GM19463 (cell line): ENCODE data around the gene MCOLN3.
"Not testable (repeated sequence)": the region's sequence is repeated elsewhere in the genome, so short reads cannot be mapped to it uniquely, and the experiment has no call there.

ENCODE experiments used
- ATAC-seq: cut with Tn5 transposase; IDR thresholded peaks from one replicate; pipeline ENCODE4 v1.9.1; 2021; ENCODE audit warnings: mild to moderate bottlenecking, moderate library complexity; ENCODE audit not compliant: unreplicated experiment

Gene MCOLN3

DNA sequence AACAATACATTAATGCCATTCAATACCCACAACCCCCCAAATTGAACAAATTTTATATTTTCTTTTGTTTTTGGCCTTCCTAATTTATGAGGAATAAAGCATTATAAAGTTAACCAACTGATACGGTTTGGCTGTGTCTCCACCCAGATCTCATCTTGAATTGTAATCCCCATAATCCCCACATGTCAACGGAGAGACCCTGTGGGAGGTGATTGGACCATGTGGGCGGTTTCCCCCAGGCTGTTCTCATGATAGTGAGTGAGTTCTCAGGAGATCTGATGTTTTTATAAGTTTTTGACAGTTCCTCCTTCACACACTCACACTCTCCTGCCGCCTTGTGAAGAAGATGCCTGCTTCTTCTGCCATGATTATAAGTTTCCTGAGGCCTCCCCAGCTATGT is 6.4 kb upstream of the MCOLN3 start:
- ATAC-seq: no peak

DNA sequence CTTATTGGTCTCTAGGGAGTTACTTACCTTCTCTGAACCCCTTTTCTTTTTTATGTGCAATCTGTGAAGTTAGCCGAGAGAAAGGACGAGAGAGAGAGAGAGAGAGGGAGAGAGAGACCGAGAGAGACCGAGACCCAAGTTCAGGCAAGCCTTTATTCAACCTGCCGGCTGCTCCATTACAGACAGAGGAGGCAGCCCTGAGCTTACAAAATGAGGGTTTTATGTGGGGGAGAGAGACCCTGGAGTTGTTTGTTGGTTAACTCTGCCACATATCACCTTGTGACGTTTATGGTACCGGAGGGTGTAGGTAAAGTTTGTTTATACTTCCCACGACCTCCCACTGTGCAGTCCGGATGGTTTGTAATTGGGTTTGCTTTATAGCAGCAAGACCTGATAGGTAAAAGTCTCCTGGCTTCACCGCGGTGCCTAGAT is 1.5 kb upstream of the MCOLN3 start:
- ATAC-seq: no peak

DNA sequence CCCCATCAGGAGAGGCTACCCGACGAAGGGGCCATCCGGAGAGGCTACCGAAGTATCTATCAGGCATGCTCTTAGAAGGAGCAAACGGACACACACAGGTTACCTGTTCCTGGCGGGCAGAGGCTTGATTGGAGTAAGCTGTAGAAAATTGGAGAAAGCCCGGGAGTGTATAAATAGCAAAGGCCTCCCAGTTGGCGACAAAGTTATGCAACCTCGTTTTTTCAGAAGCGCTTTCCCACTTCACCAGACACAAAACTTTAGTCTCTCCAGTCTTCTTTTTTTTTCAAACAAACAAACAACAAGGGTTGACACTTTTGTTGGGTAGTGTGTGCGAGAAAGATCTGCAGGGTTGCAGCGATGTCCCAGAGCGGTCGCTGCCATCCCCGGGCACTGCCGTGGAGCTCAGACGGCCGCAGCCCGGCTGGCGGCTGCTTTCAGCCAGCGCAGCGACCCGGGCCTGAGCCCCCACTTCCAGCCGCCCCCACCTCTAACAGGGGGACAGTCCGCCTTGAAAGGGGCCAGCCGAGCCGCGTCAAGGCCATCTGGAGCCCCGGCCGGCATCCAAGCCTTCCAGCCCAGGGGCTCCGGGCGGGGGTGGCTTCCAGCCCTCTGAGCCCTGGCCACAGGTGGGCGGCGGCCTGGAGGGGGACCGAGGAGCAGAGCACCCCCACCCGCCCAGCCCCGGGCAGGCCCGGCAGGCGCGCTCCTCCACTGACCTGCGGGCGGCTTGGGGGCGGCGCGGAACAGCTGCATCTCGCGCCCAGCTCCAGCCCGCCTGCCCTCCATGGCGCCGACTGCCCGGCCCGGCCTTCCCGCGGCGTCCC is 616 bp downstream of the MCOLN3 start:
- ATAC-seq: peak; percentile 57

DNA sequence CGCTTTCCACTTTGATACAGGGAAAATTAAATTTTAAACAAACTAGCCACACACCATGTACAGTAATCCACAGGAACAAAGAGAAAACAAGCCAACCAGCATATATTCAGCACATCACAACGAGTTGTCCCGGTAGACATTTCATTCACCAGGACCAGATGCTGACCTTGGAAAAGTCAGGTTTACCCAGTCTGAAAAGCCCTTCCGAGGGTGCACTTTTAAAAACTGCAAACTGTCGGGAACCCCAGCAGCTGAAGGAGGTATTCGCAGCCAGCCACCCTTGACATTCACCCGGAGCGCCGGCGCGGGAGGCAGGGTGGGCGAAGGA is 1.2 kb downstream of the MCOLN3 start:
- ATAC-seq: no peak

DNA sequence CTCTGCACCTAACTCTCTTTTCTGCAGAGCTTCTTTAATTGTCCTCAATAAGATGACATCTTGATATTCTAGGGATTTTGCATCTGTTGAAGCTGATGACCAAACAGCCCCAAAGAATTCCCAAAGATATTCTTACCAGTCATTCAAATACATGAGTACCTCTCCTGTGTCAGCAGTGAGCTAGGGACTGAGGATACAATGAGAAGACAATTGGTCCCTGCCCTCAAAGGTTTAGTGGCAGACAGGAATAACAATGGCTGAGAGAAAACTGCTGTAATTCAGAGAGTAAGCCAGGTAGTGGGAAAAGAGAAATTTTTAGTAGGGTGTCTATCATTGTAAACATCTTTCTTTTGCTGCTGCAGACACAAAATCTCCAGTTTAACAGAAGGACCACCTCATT is 5.9 kb downstream of the MCOLN3 start:
- ATAC-seq: no peak

DNA sequence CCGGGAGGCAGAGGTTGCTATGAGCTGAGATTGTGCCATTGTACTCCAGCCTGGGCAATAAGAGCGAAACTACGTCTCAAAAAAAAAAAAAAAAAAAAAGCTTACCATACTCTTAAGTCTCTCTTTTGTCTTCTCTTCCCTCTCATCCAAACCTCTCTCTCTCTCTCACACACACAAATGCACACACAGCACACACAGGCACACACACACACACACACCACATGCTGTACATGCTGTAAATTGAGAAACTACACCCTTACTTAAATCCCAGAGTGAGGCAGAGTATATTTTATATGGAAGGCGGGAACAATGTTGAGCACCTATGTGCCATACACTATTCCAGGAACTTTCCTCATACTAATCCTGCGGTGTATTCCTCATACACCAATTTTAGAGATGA is 6.5 kb downstream of the MCOLN3 start:
- ATAC-seq: no peak

DNA sequence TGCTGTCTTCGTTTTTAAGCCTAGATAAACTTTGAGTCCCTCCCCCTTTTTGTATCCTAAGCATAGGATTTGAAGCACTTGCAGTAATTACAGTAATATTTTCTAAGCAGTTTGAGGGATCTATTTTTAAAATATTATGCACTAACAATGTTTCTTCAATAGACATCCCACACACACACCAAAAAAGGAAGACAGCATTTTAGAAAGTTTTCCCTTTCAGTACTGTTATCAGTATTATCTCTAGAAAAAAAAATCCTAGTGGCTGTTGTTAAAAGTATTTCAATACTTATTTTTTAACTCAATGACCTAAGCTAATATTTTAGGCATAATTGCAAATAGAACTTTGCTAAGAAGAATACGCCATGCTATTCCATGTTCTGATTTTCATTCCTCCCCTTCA is 15.1 kb downstream of the MCOLN3 start:
- ATAC-seq: no peak

DNA sequence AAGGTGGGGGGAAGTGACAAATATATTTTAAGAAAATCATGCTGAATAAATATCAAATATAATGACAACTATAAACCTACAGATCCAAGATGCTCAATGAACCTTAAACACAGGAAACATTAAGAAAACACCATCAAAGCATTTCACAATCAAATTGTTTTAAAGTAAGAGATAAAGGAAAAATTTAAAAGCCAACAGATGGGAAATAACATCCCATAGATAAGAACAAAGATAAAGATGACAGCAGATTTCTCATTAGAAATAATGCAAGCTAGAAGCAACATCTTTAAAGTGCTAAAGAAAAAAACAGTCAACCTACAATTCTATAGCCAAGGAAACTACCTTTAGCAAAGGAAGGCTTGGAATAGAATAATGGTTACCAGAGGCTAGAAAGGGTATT is 17.8 kb downstream of the MCOLN3 start:
- no peak for ATAC-seq

DNA sequence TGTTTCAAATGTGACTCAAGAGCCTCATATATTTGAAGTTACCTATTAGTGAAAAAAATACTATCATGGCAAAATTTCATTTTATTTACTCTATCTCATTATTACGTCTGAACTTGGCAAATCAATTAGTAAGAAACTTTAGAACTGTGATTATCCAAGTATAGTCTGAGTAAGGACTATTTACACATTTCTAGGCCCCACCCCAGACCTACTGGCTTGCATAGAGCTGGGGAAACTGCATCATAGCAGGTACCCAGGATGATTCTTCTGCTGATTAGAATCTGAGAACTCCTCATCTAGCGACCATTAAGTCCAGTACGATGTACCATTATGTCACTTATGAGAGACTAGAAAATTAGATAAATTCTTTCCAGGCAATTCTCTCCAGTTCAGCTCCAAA is 20.1 kb downstream of the MCOLN3 start:
- no peak for ATAC-seq

DNA sequence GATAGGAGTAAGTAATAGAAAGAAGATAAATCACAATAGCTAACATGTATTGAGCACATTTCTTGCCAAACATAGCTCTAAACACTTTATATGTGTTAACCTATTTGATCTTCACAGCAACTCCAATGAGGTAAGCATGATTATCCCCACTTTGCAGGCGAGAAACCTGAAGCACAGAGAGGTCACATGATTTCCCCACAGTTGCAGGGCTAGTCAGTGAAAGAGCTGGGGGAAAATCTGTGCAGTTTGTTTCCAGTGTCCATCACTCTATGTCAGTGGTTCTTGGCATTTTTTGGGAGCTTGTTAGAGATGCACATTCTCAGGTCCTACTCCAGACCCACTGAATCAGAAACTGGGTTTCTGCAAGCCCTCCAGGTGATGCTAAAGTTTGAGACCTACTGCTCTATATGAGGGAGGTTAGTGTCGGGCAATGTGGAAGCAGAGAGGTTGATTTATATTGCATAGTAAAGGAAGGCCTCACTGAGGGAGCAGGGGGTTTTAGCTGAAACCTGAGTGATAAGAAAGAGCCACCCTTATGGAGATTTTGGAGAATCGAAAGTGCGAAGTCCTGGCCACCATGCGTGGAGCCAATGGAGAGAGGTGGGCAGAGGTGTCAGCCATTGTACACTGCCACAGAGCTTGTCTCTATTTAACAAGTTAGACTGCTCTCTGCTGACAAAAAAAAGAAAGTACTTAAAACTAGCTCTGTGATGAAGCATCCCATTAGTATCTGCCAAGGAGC is 20.9 kb downstream of the MCOLN3 start:
- peak; percentile 83 for ATAC-seq

DNA sequence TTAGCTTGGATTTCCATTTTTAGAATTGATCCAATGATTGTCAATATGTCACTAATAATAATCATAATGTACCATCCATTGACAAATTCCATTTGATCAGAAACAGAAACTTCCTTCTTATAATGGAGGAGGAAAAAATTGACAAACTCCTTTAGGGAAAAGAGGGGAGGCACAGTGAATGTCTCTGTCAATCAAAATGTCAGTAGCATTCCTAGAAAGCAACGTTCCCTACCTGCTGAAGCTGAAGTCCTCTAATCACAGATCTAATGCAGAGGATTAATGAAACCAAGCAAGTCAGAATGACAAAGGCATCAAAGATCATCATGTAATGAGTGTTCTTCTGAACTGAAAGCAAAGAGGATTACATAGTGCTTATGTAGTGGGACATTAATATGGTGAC is 22.4 kb downstream of the MCOLN3 start:
- ATAC-seq: no peak

DNA sequence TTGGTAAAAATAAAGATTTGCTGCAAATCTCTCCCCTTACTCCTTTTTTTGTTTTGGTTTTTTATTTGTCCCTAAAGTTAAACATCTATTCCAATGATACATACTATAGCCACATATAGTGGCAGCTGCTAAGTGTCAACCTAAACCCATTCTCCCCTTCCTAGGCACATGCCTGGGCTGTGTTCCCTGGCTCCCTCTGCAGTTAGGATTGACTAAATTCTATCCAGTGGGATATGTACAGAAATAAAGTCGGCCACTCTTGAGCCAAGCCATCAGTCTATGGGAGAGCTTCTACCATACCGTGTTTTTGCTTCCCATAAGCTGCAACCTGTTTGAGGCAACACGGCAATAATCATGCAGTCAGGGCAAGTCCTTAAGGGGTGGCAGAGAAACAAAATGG is 23.6 kb downstream of the MCOLN3 start:
- no peak for ATAC-seq

DNA sequence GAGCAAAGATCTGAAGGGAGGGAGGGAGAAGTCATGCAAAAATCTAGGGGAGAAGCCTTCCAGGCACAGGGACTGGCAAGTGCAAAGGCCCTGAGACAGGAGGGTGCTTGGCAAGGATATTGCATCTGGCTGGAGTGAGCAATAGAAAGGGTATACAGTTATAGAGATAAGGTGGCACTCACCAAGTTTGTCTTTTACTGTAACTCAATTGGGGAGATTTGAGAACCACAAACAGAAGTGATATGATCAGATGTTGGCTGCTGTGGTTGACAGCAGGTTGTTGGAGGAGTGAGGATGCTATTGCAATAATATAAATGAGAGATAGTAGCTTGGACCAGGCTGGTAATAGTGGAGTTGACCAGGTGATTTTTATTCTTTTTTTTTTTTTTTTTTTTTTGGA is 25.6 kb downstream of the MCOLN3 start:
- ATAC-seq: no peak

DNA sequence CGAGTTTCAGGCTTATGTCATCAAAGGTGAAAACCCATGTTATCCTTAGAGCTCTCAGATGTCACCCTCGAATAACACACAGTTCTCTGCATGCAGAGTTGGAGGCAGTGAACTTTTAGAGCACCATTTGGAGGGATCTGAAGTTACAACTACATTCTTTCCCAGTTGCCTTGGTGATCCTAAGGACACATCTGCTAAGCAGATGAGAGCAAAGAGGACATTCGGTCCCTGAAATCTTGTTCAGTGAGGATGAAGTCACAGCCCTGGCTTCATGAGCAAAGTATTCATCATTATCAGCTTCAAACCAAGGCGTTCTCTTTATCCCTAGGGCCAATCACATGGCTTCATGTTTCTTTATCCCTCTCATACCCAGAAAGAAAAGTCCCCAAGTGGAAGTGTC is 28.3 kb downstream of the MCOLN3 start:
- no peak for ATAC-seq

DNA sequence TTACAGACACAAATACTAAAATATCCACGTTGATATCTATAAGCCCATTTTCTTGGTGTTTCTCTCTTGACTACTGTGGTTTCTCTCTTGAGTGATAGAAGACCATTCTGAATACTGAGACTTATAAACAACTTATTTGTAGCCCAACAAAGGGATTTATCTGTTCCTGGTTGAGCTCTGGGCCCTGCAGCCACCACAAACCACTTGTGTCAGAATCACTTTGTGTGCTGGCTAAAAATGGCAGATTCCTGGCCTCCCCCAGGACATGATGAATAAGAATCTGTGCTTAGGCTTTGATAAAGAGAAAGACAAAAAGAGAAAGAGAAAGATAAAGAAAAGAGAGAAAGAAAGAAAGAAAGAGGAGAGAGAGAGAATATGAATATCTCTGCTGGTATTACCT is 32.5 kb downstream of the MCOLN3 start:
- no peak for ATAC-seq

DNA sequence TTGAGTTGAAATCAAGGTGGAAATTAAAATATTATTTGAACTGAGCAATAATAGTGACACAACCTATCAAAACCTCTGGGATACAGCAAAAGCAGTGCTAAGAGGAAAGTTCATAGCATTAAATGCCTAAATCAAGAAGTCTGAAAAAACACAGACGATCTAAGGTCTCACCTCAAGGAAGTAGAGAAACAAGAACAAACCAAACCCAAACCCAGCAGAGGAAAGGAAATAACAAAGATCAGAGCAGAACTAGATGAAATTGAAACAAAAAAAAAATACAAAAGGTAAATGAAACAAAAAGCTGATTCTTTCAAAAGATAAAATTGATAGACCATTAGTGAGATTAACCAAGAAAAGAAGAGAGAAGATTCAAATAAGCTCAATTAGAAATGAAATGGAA is 42.7 kb downstream of the MCOLN3 start:
- ATAC-seq: not testable (repeated sequence)

DNA sequence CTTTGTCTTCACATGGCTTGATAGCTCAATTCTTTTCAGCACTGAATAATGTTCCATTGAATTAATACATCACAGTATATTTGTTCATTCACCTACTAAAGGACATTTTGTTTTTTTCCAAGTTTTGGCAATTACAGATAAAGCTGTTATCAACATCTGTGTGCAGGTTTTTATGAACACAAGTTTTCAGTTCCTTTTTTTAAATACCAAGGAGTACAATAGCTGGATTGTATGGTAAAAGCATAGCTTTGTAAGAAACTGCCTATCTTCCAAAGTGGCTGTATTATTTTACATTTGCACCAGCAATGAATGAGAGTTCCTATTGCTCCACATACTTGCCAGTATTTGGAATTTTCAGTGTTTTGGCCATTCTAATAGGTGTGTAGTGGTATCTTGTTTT is 46.6 kb downstream of the MCOLN3 start:
- no peak for ATAC-seq

DNA sequence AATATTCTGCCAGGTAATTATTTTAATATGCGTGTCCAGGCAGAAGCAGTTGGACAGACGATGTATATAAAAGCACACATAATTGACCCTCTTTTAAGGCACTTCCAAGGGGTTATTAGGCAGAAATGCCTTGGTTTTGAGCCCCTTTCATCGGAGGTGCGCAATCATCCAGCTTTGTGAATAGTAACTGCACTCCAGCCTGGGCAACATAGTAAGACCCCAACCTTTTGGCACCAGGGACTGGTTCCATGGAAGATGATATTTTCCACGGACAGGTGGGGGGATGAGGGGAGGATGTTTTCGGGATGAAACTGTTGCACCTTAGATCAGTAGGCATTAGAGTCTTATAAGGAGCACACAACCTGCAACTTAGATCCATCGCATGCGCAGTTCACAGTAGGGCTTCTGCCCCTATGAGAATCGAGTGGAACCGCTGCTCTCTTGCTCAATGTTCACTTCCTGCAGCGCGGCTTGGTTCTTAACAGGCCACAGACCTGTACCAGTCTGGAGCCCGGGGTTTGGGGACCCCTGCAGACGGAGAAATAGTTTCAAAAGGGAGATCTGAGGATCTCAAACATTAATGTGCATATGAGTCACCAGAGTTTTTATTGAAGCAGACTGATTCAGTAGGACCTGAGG is 49.5 kb downstream of the MCOLN3 start:
- ATAC-seq: peak; percentile 36

DNA sequence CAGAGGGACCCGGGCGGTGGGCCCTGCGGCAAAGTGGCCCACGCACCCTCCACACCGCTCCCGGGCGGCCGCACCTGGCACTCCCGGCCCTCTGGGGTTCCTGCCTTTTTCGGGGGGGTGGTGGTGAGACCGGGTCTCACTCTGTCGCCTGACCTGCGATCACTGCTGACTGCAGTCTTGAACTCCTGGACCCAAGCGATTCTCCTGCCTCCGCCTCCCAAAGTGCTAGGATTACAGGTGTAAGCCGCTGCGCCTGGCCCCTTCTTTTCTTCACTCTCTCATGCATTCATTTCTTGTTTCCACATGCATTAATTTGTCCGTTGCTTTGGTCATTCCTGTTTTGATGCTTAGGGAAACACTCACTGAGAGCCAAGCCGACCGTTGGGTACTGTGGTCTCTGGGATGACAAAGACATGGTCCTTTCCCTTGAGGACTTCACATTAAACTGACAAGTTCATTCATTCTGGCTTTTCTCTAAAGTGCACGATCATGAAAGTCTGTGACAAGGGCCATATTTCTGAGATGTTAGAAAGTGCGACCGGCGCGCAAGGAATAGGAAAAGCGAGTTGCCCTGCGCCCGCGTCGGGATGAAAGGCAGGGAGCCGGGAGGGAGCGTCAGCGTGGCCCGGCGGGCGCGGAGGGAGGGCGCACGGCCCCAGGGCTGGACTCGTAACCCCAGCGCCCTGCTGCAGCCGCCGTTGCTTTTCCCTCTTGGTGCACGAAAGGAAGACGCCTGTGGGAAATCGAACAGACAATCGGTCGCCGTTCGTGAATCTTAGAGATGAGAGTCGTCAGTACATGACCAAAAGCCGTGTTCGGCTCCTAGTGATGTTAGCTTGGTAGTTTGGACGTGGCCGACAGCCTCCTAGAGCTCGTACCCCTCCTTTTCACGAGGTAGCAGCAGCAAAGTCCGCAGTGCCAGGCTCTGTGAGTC is 50.4 kb downstream of the MCOLN3 start:
- no peak for ATAC-seq

DNA sequence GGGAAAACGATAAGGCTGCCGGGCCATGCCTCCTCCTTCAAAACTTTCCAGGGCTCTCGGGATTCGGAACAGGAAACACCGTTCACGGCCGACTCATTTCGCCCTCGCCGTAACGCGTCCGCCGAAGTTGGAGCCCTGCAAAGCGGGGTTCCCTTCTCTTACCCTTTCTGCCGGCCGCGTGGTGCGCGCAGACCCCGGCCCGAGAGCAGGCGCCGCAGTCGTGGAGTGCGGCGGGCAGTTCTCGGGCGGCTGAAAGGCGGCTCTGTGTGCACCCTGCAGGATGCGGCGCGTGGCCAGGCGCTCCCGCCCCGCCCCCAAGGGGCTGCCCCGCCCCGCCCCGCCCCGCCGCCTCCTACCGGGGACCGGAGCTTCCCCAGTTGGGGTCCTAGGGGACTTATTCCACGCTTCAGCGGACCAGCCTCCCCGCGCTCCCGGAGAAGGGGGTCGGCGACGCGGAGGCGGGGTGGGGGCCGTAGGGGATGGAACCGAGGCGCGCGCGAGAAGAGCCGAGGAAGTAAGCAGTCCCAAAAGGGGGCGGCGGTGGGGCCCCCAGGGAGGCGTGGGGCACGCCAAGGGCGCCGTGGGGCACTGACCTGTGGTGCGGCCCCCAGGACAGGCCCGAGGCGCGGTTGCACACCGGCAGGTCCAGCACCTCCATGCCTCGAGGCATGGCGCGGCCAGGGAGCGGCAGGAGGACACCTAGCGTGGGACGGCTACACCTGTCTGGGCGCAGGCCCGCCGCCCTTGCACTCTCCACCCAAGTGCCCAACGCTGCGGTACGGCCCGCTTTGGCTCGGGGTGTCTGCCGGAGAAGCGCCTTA is 51.2 kb downstream of the MCOLN3 start, which contains the start of gene MCOLN2:
TSS of gene MCOLN2 (minus strand) at position 268 of the 821 bp plus-strand sequence. CDS start at position 27, 241 bp downstream.
- peak; percentile 49 for ATAC-seq
